NCI-H2107 (cell line): ENCODE measurements around the gene MIA.
"Not testable (repeated sequence)": the region's sequence is repeated elsewhere in the genome, so short reads cannot be mapped to it uniquely, and the experiment has no call there.

Experiments used
- DNase-seq: peaks from one replicate; lab custom pipeline; 2025; lab: John Stamatoyannopoulos, UW

MIA gene

GRCh38 chr19:40822704-40823553, 47.6 kb downstream of the MIA start:
- not testable (repeated sequence) for DNase-seq

GRCh38 chr19:40824916-40825315, 49.6 kb downstream of the MIA start:
- not testable (repeated sequence) for DNase-seq

- DNase-seq = not testable (repeated sequence)
Measured at GRCh38 chr19:40825460-40826095, 50.3 kb downstream of the MIA start.

- DNase-seq = not testable (repeated sequence)
Measured at GRCh38 chr19:40826312-40826698, 51.0 kb downstream of the MIA start.

GRCh38 chr19:40826699-40827385, 51.5 kb downstream of the MIA start:
- not testable (repeated sequence) for DNase-seq
